WTC11 (cell line): ENCODE data around the gene TMEM175. TPM values are rescaled to one million over a fixed set of nuclear protein-coding genes. Genes with fewer than 3 reads are reported as not detected.

ENCODE experiments used
- ATAC-seq: fragments of 200-7000 bp; cut with Tn5 transposase; 2 replicates; pipeline ENCODE4 v1.10.0; 2021; ENCODE audit warnings: mild to moderate bottlenecking, moderate library complexity
- CTCF ChIA-PET: fragments of 300-600 bp; sonication (Branson Sonifier 250); formaldehyde crosslinking; loops from one replicate; lab custom pipeline; 2021; ENCODE audit warnings: antibody characterized with exemption; lab: Charles Lee
- POLR2A ChIA-PET: fragments of 350-600 bp; sonication (Branson Sonifier 250); formaldehyde crosslinking; loops from one replicate; lab custom pipeline; 2021; ENCODE audit warnings: antibody characterized with exemption; lab: Charles Lee
- DNase-seq: peaks from one replicate; pipeline ENCODE4 v3.0.0; 2021; ENCODE audit warnings: low spot score
- H3K27ac Mint-ChIP-seq: 2 replicates; pipeline ENCODE4 v1.8.0; 2021; ENCODE audit warnings: mixed read lengths
- H3K27me3 Mint-ChIP-seq: 2 replicates; pipeline ENCODE4 v1.8.0; 2021; ENCODE audit warnings: low read depth, mild to moderate bottlenecking, moderate library complexity, mixed read lengths
- H3K36me3 Mint-ChIP-seq: 2 replicates; pipeline ENCODE4 v1.8.0; 2021; ENCODE audit warnings: mixed read lengths
- H3K4me1 Mint-ChIP-seq: 2 replicates; pipeline ENCODE4 v1.8.0; 2022; ENCODE audit warnings: mixed read lengths
- H3K4me3 Mint-ChIP-seq: 2 replicates; pipeline ENCODE4 v1.8.0; 2021; ENCODE audit warnings: mild to moderate bottlenecking, moderate library complexity, mixed read lengths
- H3K9me3 Mint-ChIP-seq: 2 replicates; pipeline ENCODE4 v1.8.0; 2021; ENCODE audit warnings: mixed read lengths
- AFF4 ChIP-seq: sonication (generic); formaldehyde crosslinking; IDR thresholded peaks from 2 replicates; pipeline ENCODE4 v1.8.1; 2023; ENCODE audit warnings: mild to moderate bottlenecking, missing genetic modification reagents, borderline replicate concordance
- ATF2 ChIP-seq: sonication (generic); formaldehyde crosslinking; IDR thresholded peaks from 2 replicates; pipeline ENCODE4 v1.8.1; 2022; ENCODE audit warnings: low read depth, missing genetic modification reagents, borderline replicate concordance
- EMX1 ChIP-seq: fragments of 250-450 bp; sonication (Bioruptor Pico); IDR thresholded peaks from 2 replicates; pipeline ENCODE4 v1.8.0; 2021; ENCODE audit warnings: mild to moderate bottlenecking
- JAZF1 ChIP-seq: fragments of 250-450 bp; sonication (Bioruptor Pico); IDR thresholded peaks from 2 replicates; pipeline ENCODE4 v1.9.0; 2021; ENCODE audit warnings: moderate library complexity, mild to moderate bottlenecking, inconsistent platforms
- KAT7 ChIP-seq: sonication (generic); formaldehyde crosslinking; IDR thresholded peaks from 2 replicates; pipeline ENCODE4 v1.8.1; 2023; ENCODE audit warnings: missing genetic modification reagents, mild to moderate bottlenecking, borderline replicate concordance
- NR2C2 ChIP-seq: sonication (generic); formaldehyde crosslinking; IDR thresholded peaks from 2 replicates; pipeline ENCODE4 v1.8.0; 2022; ENCODE audit warnings: mild to moderate bottlenecking, missing genetic modification reagents
- PREB ChIP-seq: sonication (generic); formaldehyde crosslinking; IDR thresholded peaks from 2 replicates; pipeline ENCODE4 v1.8.1; 2022; ENCODE audit warnings: mild to moderate bottlenecking, missing genetic modification reagents, moderate library complexity, borderline replicate concordance
- TEAD4 ChIP-seq: sonication (generic); formaldehyde crosslinking; IDR thresholded peaks from 2 replicates; pipeline ENCODE4 v1.8.0; 2022; ENCODE audit warnings: mild to moderate bottlenecking, missing genetic modification reagents
- ZNF232 ChIP-seq: sonication (generic); formaldehyde crosslinking; IDR thresholded peaks from 2 replicates; pipeline ENCODE4 v1.8.0; 2022; ENCODE audit warnings: mild to moderate bottlenecking, missing genetic modification reagents
- ZNF281 ChIP-seq: sonication (generic); formaldehyde crosslinking; IDR thresholded peaks from 2 replicates; pipeline ENCODE4 v1.8.0; 2023; ENCODE audit warnings: mild to moderate bottlenecking, missing genetic modification reagents
- ZNF532 ChIP-seq: fragments of 250-450 bp; sonication (Bioruptor Pico); IDR thresholded peaks from 2 replicates; pipeline ENCODE4 v1.9.0; 2021; ENCODE audit warnings: mild to moderate bottlenecking, borderline replicate concordance
- ZSCAN18 ChIP-seq: fragments of 250-450 bp; sonication (Bioruptor Pico); IDR thresholded peaks from 2 replicates; pipeline ENCODE4 v2.1.2; 2022; ENCODE audit warnings: mild to moderate bottlenecking, moderate library complexity
- total RNA-seq: library from RNA; stranded (reverse); gene quantifications from 3 replicates; pipeline ENCODE4 v1.2.3, GENCODE V29; 2021

Gene TMEM175
- total RNA-seq, 1 experiment from 2014 or later, result 9.2 TPM

- H3K27me3 Mint-ChIP-seq, result no peaks in the 10 kb centered on the region
- POLR2A ChIA-PET, result no interaction called here
- H3K9me3 Mint-ChIP-seq, result no peaks in the 10 kb centered on the region
- peaks cover 17% of the 10 kb centered on the region for H3K4me1 Mint-ChIP-seq
- TF ChIP-seq ZSCAN18 (no peak), TEAD4 (CRISPR knock-in tag) (no peak), NR2C2 (CRISPR knock-in tag) (no peak), ATF2 (CRISPR knock-in tag) (no peak), EMX1 (CRISPR knock-in tag) (no peak), ZNF232 (CRISPR knock-in tag) (no peak), JAZF1 (CRISPR knock-in tag) (no peak), KAT7 (CRISPR knock-in tag) (no peak), AFF4 (CRISPR knock-in tag) (no peak), ZNF281 (no peak), PREB (no peak), ZNF532 (CRISPR knock-in tag) (no peak)
- DNase-seq (no peak), ATAC-seq (no peak)
- CTCF ChIA-PET, result interaction anchor here (1.7 kb wide), 1 partner anchor 80 kb away, joined by 3 read pairs; no protein-coding TSS in a partner anchor
- no peak overlapping the region; the same call in 1 of the 2 replicates for H3K27ac Mint-ChIP-seq
- H3K36me3 Mint-ChIP-seq, result no peaks in the 10 kb centered on the region
- no peak overlapping the region for H3K4me3 Mint-ChIP-seq
These were observed 7.1 kb upstream of the TMEM175 start for GRCh38 chr4:925171-925570.
